ENCODE data around the gene LAMA3.
"Not testable (repeated sequence)": the region's sequence is repeated elsewhere in the genome, so short reads cannot be mapped to it uniquely, and the experiment has no call there.

Gene LAMA3

DNA sequence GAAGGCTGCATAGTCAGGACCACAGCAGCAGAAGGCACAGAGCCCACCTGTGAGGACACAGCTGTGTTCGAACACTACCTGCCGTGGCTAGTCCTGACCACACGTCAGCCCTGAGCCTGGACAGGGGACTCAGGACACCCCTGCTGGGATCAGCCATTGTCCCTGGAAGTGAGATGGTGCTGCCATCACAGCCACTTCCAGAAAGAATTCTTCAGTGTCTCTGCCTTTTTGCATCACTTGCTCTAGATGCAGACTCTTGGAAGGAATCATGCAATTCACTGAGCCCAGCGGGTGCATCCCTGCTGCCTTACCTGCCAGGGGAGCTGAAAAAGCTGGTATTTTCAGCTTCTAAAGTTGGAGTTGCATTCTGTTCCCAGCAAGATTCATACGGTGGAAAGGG, 49.3 kb downstream of the LAMA3 start:
- Histone ChIP-seq H3K36me3 (ENCODE audit: control insufficient read depth in 5 of 5, insufficient read depth in 5 of 5, low read length in 5 of 5) (no peaks in the 10 kb centered on the region), H3K4me1 (ENCODE audit: control insufficient read depth in 5 of 5, insufficient read depth in 5 of 5, low read length in 5 of 5) (peaks cover 0 to 9% (median 0%) of the 10 kb centered on the region in 5 donors), H3K27ac (ENCODE audit: low read depth, low read length) (no peak overlapping the region), H3K27me3 (ENCODE audit: control insufficient read depth in 5 of 5, insufficient read depth in 4 of 5, low read length in 5 of 5) (peaks cover 0 to 7% (median 3%) of the 10 kb centered on the region in 5 donors), H3K4me3 (ENCODE audit: low read depth in 1 of 5, low read length in 5 of 5) (no peak overlapping the region), H3K9ac (ENCODE audit: low read length in 5 of 5) (no peak overlapping the region), H3K9me3 (ENCODE audit: control insufficient read depth in 5 of 5, low read length in 5 of 5) (no peaks in the 10 kb centered on the region)

DNA sequence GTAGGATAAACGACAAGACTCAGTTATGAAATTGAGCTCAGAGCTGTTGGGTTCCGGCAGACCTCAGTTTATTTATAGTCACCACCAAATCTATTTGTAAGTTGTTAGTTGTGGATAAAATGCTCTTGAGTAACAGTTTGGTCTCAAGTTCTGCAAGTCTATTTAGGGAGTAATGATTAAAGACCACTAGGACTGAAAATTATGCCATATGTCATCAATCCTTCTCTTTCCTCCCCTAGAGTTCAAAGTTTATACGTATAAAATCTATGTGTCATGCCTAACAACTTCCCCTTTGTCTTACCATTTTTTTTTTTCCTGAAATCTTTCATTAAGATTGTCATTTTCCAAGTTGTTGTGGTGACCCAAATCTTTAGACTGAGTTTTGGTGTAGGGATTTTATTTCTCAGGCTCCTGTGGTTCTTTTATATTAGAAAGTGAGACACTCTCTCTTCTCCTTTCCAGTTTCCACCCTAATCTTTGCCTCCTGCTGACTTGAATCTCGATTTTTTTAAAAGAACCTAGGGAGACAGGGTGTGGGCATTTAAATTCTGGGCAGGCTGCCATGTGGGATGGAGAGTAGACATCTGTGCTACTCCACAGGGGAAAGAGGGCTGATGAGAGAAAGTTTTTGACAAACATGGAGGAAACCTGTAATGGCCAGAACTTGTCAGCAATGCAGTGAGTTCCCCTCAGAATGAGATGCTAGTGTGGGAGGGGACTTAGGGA, 51.0 kb downstream of the LAMA3 start:
- H3K9me3 ChIP-seq (ENCODE audit: control insufficient read depth in 5 of 5, low read length in 5 of 5): no peaks in the 10 kb centered on the region
- peaks cover 0 to 9% (median 0%) of the 10 kb centered on the region in 5 donors for H3K4me1 ChIP-seq (ENCODE audit: control insufficient read depth in 5 of 5, insufficient read depth in 5 of 5, low read length in 5 of 5)
- H3K4me3 ChIP-seq (ENCODE audit: low read depth in 1 of 5, low read length in 5 of 5): no peak overlapping the region
- H3K27ac ChIP-seq (ENCODE audit: low read depth, low read length): no peak overlapping the region
- H3K36me3 ChIP-seq (ENCODE audit: control insufficient read depth in 5 of 5, insufficient read depth in 5 of 5, low read length in 5 of 5): no peaks in the 10 kb centered on the region
- H3K27me3 ChIP-seq (ENCODE audit: control insufficient read depth in 5 of 5, insufficient read depth in 4 of 5, low read length in 5 of 5): peaks cover 0 to 7% (median 3%) of the 10 kb centered on the region in 5 donors
- H3K9ac ChIP-seq (ENCODE audit: low read length in 5 of 5): no peak overlapping the region

DNA sequence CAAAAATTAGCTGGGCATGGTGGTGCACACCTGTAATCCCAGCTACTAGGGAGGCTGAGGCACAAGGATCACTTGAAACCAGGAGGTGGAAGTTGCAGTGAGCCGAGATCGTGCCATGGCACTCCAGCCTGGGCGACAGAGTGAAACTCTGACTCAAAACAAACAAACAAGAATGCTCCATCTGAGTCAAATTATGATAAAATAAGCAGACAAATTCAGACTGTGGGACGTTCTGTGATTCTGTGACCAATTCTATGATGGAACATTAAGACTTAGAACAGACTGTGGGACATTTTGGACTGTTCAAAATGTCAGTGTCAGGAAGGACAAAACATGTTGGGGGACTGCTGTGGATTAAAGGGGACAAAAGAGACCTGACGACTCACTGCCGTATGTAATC, 52.7 kb downstream of the LAMA3 start:
- H3K9me3 ChIP-seq (ENCODE audit: control insufficient read depth in 5 of 5, low read length in 5 of 5); H3K27ac ChIP-seq (ENCODE audit: low read depth, low read length): not testable (repeated sequence)

DNA sequence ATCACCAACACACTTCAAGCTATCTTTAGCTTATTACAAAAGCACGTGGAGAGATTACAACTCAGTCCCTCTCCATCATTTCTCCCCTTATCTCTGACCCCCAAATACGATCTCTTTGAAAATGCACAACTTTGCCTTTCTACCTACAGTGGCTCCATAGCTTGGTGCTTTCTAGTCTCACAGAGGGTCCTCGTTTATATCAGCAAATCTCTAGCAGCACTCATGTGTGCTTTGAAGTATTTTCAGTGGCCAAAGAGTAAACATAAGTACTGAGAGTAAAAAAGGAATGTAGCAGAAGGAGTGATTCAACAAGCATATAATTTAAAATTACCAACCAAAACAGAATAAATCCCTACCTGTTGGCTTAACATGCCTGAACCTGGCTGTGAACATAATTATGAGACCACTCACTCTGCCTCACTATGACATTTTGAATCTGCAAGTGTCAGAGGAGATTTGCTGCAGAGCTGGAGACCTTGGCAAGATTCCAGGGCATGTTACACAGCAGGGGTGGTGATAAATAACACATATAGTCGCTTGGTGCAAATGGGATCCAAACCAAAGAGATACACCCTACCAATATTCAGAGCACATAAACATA, 54.6 kb downstream of the LAMA3 start:
- Histone ChIP-seq H3K27me3 (ENCODE audit: control insufficient read depth in 5 of 5, insufficient read depth in 4 of 5, low read length in 5 of 5) (no peaks in the 10 kb centered on the region), H3K9ac (ENCODE audit: low read length in 5 of 5) (no peak overlapping the region), H3K36me3 (ENCODE audit: control insufficient read depth in 5 of 5, insufficient read depth in 5 of 5, low read length in 5 of 5) (no peaks in the 10 kb centered on the region), H3K4me3 (ENCODE audit: low read depth in 1 of 5, low read length in 5 of 5) (no peak overlapping the region), H3K9me3 (ENCODE audit: control insufficient read depth in 5 of 5, low read length in 5 of 5) (no peaks in the 10 kb centered on the region), H3K4me1 (ENCODE audit: control insufficient read depth in 5 of 5, insufficient read depth in 5 of 5, low read length in 5 of 5) (no peaks in the 10 kb centered on the region), H3K27ac (ENCODE audit: low read depth, low read length) (no peak overlapping the region)

More for the DNA sequence above, 52.7 kb downstream of the LAMA3 start:
- H3K36me3 ChIP-seq (ENCODE audit: control insufficient read depth in 5 of 5, insufficient read depth in 5 of 5, low read length in 5 of 5); H3K27me3 ChIP-seq (ENCODE audit: control insufficient read depth in 5 of 5, insufficient read depth in 4 of 5, low read length in 5 of 5); H3K4me1 ChIP-seq (ENCODE audit: control insufficient read depth in 5 of 5, insufficient read depth in 5 of 5, low read length in 5 of 5); H3K4me3 ChIP-seq (ENCODE audit: low read depth in 1 of 5, low read length in 5 of 5); H3K9ac ChIP-seq (ENCODE audit: low read length in 5 of 5): not testable (repeated sequence)

DNA sequence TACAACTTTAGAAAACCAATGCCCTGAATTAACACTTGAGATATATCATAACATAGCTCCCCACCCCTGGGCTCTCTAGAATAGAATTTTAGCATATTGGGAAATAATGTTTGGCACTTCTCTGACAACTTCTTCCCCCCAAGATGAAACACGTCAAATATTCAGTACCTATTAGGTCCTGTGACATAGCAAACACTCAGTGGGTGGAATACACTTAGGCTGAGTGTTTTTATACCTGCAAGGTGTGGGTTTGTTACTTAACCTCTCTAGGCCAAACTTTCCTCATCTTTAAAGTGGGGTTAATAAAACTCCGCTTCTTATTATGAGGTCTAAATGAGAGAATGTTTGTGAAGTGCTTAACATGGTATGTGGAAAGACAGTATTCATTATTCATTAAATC, 56.1 kb downstream of the LAMA3 start:
- H3K27me3 ChIP-seq (ENCODE audit: control insufficient read depth in 5 of 5, insufficient read depth in 4 of 5, low read length in 5 of 5): no peaks in the 10 kb centered on the region
- H3K4me3 ChIP-seq (ENCODE audit: low read depth in 1 of 5, low read length in 5 of 5): no peak overlapping the region
- peaks cover 0 to 6% (median 0%) of the 10 kb centered on the region in 5 donors for H3K9me3 ChIP-seq (ENCODE audit: control insufficient read depth in 5 of 5, low read length in 5 of 5)
- no peaks in the 10 kb centered on the region for H3K36me3 ChIP-seq (ENCODE audit: control insufficient read depth in 5 of 5, insufficient read depth in 5 of 5, low read length in 5 of 5)
- H3K9ac ChIP-seq (ENCODE audit: low read length in 5 of 5): no peak overlapping the region
- no peak overlapping the region for H3K27ac ChIP-seq (ENCODE audit: low read depth, low read length)
- H3K4me1 ChIP-seq (ENCODE audit: control insufficient read depth in 5 of 5, insufficient read depth in 5 of 5, low read length in 5 of 5): no peaks in the 10 kb centered on the region

DNA sequence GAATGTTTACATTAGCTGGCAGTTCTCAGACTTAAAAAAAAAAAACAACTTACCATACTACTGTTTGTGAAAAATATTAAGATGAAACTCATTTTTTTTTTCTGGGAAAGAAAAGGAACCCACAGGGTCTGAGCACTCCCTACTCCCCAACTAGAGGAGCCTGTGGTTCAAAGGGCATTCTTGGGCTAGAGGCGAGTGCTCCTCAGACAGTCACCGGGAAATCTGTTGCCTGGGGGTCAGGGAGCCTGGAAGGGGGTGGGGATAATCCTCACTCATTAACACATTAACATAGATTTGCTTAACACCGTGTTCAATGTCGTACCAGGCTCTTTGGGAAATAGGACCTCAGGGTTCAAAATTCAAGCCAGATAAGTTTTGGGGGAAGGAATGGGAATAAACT, 57.6 kb downstream of the LAMA3 start:
- H3K27ac ChIP-seq (ENCODE audit: low read depth, low read length): no peak overlapping the region
- peaks cover 0 to 3% (median 0%) of the 10 kb centered on the region in 5 donors for H3K36me3 ChIP-seq (ENCODE audit: control insufficient read depth in 5 of 5, insufficient read depth in 5 of 5, low read length in 5 of 5)
- no peak overlapping the region for H3K4me3 ChIP-seq (ENCODE audit: low read depth in 1 of 5, low read length in 5 of 5)
- no peaks in the 10 kb centered on the region for H3K27me3 ChIP-seq (ENCODE audit: control insufficient read depth in 5 of 5, insufficient read depth in 4 of 5, low read length in 5 of 5)
- no peak overlapping the region for H3K9ac ChIP-seq (ENCODE audit: low read length in 5 of 5)
- H3K9me3 ChIP-seq (ENCODE audit: control insufficient read depth in 5 of 5, low read length in 5 of 5): peaks cover 0 to 6% (median 0%) of the 10 kb centered on the region in 5 donors
- no peaks in the 10 kb centered on the region for H3K4me1 ChIP-seq (ENCODE audit: control insufficient read depth in 5 of 5, insufficient read depth in 5 of 5, low read length in 5 of 5)

DNA sequence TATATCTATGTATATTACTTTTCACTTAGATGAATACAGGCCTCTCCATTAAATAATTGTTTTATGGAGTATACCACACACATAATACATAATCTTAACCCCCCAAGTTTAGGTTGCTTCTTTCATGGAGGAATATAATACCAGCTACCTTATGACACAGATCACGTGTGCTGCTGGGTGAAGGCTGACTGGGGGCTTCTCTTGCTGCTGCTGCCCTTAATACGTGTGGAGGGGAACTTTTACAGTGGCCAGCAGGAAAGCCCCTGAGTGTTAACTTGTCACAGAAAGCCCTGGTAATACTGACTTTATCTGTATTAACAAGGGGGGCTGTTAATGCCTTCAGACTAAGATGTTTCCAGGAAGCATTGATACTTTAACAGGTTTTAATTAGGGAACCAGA, 63.1 kb downstream of the LAMA3 start:
- H3K4me1 ChIP-seq (ENCODE audit: control insufficient read depth in 5 of 5, insufficient read depth in 5 of 5, low read length in 5 of 5): no peaks in the 10 kb centered on the region
- no peak overlapping the region for H3K4me3 ChIP-seq (ENCODE audit: low read depth in 1 of 5, low read length in 5 of 5)
- H3K9ac ChIP-seq (ENCODE audit: low read length in 5 of 5): no peak overlapping the region
- H3K27me3 ChIP-seq (ENCODE audit: control insufficient read depth in 5 of 5, insufficient read depth in 4 of 5, low read length in 5 of 5): no peaks in the 10 kb centered on the region
- H3K27ac ChIP-seq (ENCODE audit: low read depth, low read length): no peak overlapping the region
- peaks cover 0 to 6% (median 3%) of the 10 kb centered on the region in 5 donors for H3K9me3 ChIP-seq (ENCODE audit: control insufficient read depth in 5 of 5, low read length in 5 of 5)
- peaks cover 0 to 15% (median 5%) of the 10 kb centered on the region in 5 donors for H3K36me3 ChIP-seq (ENCODE audit: control insufficient read depth in 5 of 5, insufficient read depth in 5 of 5, low read length in 5 of 5)

DNA sequence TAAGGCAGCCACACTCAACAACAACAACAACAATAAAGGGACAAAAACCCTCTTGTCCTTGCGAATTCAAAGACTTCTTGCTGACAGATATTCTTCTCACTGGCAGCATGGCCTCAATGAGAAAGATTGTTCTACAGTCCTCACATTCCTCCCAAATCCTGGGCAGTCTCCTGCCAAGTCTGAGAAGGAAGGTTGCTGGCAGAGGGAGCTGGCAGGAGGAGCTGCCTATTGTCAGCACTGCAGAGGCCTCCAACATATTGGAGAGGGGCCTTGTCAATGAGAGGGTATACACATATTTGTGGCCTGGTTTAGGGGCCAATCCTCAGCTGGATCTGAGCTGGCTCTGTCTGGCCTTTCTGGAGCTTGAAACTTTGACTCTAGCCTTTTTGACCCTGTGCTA, 63.5 kb downstream of the LAMA3 start:
- Histone ChIP-seq H3K4me3 (ENCODE audit: low read depth in 1 of 5, low read length in 5 of 5) (no peak overlapping the region), H3K27ac (ENCODE audit: low read depth, low read length) (no peak overlapping the region), H3K9ac (ENCODE audit: low read length in 5 of 5) (no peak overlapping the region), H3K9me3 (ENCODE audit: control insufficient read depth in 5 of 5, low read length in 5 of 5) (peaks cover 0 to 6% (median 3%) of the 10 kb centered on the region in 5 donors), H3K27me3 (ENCODE audit: control insufficient read depth in 5 of 5, insufficient read depth in 4 of 5, low read length in 5 of 5) (no peaks in the 10 kb centered on the region), H3K36me3 (ENCODE audit: control insufficient read depth in 5 of 5, insufficient read depth in 5 of 5, low read length in 5 of 5) (peaks cover 0 to 19% (median 5%) of the 10 kb centered on the region in 5 donors), H3K4me1 (ENCODE audit: control insufficient read depth in 5 of 5, insufficient read depth in 5 of 5, low read length in 5 of 5) (no peaks in the 10 kb centered on the region)

DNA sequence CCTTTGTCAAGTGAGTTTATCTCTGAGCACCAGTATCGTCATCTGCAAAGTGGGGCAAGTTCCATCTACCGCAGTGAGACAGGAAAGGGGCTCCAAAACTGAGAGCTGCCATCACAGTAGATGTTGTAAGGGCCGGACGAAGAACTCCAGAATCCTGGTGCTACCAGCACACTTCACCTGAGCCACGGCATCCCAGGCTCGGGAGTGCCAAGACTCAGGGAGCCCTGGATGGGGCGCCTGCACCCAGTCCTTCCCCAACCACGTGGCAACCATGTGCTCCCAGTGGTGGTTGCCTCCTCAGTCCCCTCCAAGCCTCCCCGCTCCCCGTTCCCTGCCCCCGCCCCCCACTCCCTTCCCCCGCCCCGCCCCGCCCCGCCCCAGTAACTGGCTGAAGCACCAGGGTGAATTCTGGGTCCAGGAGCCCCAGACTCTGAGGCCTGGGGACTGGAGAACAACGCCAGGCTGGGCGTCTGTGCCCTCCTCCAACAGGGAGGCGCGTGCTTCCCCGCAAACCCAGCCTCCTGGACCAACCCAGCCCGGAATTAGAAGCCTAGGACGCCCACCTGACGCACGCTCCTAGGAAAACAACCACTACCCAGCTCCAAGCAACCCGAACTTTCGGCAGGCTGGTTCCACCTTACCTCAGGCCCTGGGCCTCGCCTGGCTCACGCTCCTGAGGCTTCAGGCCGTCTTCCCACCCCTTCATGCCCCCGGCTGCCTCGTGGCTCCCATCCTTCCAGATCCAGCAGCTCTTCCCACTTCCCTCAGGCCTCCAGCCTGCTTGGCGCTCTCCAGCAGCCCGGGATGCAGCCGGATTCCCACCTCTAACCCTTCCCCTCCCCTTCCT, 67.6 kb downstream of the LAMA3 start:
- peaks cover 0 to 3% (median 0%) of the 10 kb centered on the region in 5 donors for H3K9me3 ChIP-seq (ENCODE audit: control insufficient read depth in 5 of 5, low read length in 5 of 5)
- no peaks in the 10 kb centered on the region for H3K27me3 ChIP-seq (ENCODE audit: control insufficient read depth in 5 of 5, insufficient read depth in 4 of 5, low read length in 5 of 5)
- H3K4me3 ChIP-seq (ENCODE audit: low read depth in 1 of 5, low read length in 5 of 5): no peak overlapping the region
- peaks cover 0 to 16% (median 5%) of the 10 kb centered on the region in 5 donors for H3K36me3 ChIP-seq (ENCODE audit: control insufficient read depth in 5 of 5, insufficient read depth in 5 of 5, low read length in 5 of 5)
- H3K27ac ChIP-seq (ENCODE audit: low read depth, low read length): no peak overlapping the region
- H3K4me1 ChIP-seq (ENCODE audit: control insufficient read depth in 5 of 5, insufficient read depth in 5 of 5, low read length in 5 of 5): no peaks in the 10 kb centered on the region
- H3K9ac ChIP-seq (ENCODE audit: low read length in 5 of 5): no peak overlapping the region

DNA sequence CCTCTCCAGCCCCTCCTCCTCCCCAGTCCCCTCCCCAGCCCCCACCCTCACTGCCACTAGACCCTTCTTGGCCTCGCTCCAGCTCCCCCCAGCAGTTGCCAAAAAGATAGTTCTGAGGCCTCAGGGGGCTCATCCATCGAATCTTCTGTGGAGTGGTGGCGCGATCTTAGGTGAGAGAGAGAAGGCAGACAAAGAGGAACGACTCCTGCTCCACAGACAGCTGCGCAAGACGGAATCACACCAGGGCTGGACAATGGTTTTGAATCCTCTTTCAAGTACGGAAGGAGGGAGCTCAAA, 68.1 kb downstream of the LAMA3 start:
- no peak overlapping the region for H3K9ac ChIP-seq (ENCODE audit: low read length in 5 of 5)
- H3K4me3 ChIP-seq (ENCODE audit: low read depth in 1 of 5, low read length in 5 of 5): no peak overlapping the region
- H3K4me1 ChIP-seq (ENCODE audit: control insufficient read depth in 5 of 5, insufficient read depth in 5 of 5, low read length in 5 of 5): no peaks in the 10 kb centered on the region
- no peaks in the 10 kb centered on the region for H3K27me3 ChIP-seq (ENCODE audit: control insufficient read depth in 5 of 5, insufficient read depth in 4 of 5, low read length in 5 of 5)
- H3K27ac ChIP-seq (ENCODE audit: low read depth, low read length): no peak overlapping the region
- H3K36me3 ChIP-seq (ENCODE audit: control insufficient read depth in 5 of 5, insufficient read depth in 5 of 5, low read length in 5 of 5): peaks cover 0 to 16% (median 5%) of the 10 kb centered on the region in 5 donors
- peaks cover 0 to 3% (median 0%) of the 10 kb centered on the region in 5 donors for H3K9me3 ChIP-seq (ENCODE audit: control insufficient read depth in 5 of 5, low read length in 5 of 5)

All from subcutaneous abdominal adipose tissue (tissue), 5 donors.